Esophagus squamous epithelium (tissue), 4 donors: ENCODE results near the gene SDHAF3.

ENCODE experiments used
- POLR2A ChIP-seq, 4 donors: fragments of 450-650 bp; IDR thresholded peaks; one replicate each; pipeline ENCODE4 v1.6.1; 2017; ENCODE audit warnings: antibody characterized with exemption in 4 of 4, mild to moderate bottlenecking in 4 of 4, moderate library complexity in 3 of 4
- TF ChIP-seq, protein P1 (sequence below), 6 experiments: fragments of 450-650 bp in 4 of 6; fragments of 200-600 bp in 2 of 6; sonication (generic) in 2 of 6; IDR thresholded peaks; one replicate each; pipeline ENCODE4 v1.5.1; 2016 to 2019; ENCODE audit warnings: antibody characterized with exemption in 6 of 6, mild to moderate bottlenecking in 4 of 6, moderate library complexity in 4 of 6

DNA sequence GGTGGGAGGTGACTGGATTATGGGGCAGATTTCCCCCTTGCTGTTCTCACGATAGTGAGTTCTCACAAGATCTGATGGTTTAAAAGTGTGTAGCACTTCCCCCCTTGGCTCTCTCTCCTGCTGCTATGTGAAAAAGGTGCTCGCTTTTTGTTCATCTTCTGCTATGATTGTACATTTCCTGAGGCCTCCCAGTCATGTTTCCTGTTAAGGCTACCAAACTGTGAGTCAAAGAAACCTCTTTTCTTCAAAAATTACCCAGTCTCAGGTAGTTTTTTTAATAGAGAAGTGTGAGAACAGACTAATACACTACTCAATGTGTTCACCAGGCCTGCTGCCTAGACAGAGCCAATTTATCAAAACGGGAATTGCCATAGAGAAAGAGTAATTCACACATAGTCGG lies 49.7 kb downstream of the SDHAF3 start:
- no peak for TF ChIP-seq POLR2A (IDR thresholded peaks at IDR 0.05)
- TF ChIP-seq, protein P1, sequence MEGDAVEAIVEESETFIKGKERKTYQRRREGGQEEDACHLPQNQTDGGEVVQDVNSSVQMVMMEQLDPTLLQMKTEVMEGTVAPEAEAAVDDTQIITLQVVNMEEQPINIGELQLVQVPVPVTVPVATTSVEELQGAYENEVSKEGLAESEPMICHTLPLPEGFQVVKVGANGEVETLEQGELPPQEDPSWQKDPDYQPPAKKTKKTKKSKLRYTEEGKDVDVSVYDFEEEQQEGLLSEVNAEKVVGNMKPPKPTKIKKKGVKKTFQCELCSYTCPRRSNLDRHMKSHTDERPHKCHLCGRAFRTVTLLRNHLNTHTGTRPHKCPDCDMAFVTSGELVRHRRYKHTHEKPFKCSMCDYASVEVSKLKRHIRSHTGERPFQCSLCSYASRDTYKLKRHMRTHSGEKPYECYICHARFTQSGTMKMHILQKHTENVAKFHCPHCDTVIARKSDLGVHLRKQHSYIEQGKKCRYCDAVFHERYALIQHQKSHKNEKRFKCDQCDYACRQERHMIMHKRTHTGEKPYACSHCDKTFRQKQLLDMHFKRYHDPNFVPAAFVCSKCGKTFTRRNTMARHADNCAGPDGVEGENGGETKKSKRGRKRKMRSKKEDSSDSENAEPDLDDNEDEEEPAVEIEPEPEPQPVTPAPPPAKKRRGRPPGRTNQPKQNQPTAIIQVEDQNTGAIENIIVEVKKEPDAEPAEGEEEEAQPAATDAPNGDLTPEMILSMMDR (IDR thresholded peaks at IDR 0.05) = no peak
